ENCODE measurements around the gene PHETA1.
A peak's percentile ranks its signal among the peaks of the same experiment; 100 is the strongest.

Gene PHETA1

GRCh38 chr12:111319600-111320257 lies 49.2 kb downstream of the PHETA1 start:
- no peak for DNase-seq

GRCh38 chr12:111318450-111318849 lies 50.4 kb downstream of the PHETA1 start:
- DNase-seq = no peak

DNA sequence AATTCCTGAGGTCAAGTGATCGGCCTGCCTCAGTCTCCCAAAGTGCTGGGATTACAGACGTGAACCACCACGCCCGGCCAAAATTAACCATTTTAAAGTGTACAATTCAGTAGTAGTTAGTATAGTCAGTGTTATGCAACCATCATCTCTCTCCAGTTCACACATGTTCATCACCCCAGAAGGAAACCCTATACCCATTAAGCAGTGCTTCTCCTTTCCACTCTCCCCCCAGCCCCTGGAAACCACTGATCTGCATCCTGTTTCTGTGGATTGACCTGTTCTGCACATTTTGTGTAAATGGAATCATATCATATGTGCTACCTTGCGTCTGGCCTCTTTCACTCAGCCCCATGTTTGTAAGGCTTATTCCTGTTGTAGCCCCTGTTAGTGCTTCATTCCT lies 52.2 kb downstream of the PHETA1 start:
- DNase-seq = no peak

DNA sequence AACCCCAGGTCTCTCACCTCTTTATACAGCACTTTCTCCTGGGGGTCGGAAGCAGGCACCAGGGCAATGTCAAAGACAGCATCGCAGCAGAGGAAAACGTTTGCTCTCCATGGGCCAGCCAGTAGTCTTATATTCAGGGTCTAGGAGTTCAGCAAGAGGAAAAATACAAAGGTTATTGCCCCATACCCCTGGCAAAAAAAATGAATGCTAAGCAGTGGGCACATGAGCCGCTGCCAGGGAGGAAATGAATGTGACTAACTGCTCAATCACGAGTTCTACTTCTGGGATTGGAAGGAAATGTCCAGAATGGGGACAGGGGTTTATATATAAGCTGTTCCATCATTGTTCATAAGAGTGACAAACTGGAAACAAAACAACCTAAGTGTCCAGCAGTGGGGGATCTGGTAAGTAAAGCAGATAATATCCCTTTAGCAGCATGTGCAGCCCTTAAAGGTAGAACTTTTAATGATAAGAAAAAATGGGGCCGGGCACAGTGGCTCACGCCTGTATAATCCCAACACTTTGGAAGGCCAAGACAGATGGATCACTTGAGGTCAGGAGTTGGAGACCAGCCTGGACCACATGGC lies 53.8 kb downstream of the PHETA1 start:
- DNase-seq = no peak

DNA sequence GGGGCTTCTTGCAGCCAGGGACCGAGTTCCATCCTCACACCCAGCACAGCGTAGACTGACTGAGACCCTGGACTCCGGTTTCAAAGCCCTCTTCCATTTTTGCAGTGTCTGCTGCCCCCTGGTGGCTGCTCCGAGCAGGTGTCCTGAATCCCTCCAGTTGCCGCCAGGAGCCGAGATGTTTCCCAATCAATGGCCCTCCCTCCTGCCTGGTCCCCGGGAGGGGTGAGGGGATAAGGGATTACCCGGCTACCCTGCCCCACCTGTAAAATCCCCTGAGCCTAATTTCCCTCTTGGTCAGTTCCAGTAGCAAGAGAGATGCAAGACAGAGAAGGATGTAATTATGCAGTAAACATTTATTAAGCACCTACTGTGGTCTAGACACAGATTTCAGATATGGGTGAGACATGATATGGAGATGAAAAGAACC lies 55.0 kb downstream of the PHETA1 start:
- DNase-seq = peak; percentile 36

DNA sequence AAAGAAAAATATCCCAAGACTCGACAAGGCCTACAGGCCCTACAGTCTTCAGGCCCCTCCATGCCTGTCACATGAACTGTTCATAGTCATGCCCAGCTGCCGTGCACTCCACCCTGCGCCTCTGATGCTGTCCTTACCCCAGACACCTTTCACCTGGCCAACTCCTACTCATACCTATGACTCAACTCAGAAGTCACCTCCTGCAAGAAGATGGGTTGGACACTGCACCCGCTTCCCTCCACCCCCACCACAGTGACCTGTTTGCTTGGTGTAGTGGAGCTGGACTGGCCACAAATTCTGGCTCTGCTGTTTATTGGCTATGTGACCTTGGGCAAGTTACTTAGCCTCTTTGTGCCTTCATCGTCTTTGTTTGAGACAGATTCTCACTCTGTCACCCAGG lies 56.2 kb downstream of the PHETA1 start:
- DNase-seq = no peak

GRCh38 chr12:111312016-111312415 lies 56.9 kb downstream of the PHETA1 start:
- DNase-seq = no peak

DNA sequence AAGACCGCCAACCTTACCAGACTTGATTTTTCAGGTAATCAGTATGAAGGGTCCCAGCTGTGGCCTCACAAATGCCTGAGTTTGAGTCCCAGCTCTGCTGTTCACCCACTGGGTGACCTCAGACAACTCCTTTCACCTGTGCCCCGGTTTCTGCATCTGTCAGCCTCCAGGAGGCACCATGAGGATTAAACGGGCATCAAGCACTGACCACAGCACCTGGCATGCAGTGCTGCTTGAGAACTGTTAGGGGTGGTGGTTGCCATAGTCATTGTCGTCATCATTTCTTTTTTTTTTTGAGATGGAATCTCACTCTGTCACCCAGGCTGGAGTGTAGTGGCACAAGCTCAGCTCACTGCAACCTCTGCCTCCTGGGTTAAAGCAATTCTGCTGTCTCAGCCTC lies 57.9 kb downstream of the PHETA1 start:
- no peak for DNase-seq
